Measurements from ENCODE around the gene SUGCT.

Gene SUGCT

GRCh38 chr7:40202851-40203250 lies 68.0 kb downstream of the SUGCT start:
- H3K9ac ChIP-seq (ENCODE audit: low read depth, low read length): no peak overlapping the region
- H3K9me3 ChIP-seq (ENCODE audit: insufficient read depth, low read length, severe bottlenecking): no peaks in the 10 kb centered on the region
- no peaks in the 10 kb centered on the region for H4K20me1 ChIP-seq (ENCODE audit: insufficient read depth, low read length)
- no peak overlapping the region for H3K4me2 ChIP-seq (ENCODE audit: insufficient read depth, low read length)
- ATAC-seq (ENCODE audit: insufficient read depth, low read depth) (no peak), DNase-seq (no peak)
- no peaks in the 10 kb centered on the region for H3K4me1 ChIP-seq (ENCODE audit: insufficient read depth, low read length)
- H3K36me3 ChIP-seq (ENCODE audit: insufficient read depth, low read length): no peaks in the 10 kb centered on the region
- H3K79me2 ChIP-seq (ENCODE audit: insufficient read depth, low read length): no peaks in the 10 kb centered on the region
- H2AFZ ChIP-seq (ENCODE audit: low read depth, low read length): no peak overlapping the region
- H3K27me3 ChIP-seq (ENCODE audit: insufficient read depth, low read length, poor library complexity): no peaks in the 10 kb centered on the region
- no peak for TF ChIP-seq CTCF (IDR thresholded peaks at IDR 0.05; ENCODE audit: borderline replicate concordance, extremely low read depth, low read length, poor library complexity, severe bottlenecking)
- TF ChIP-seq EZH2 (IDR thresholded peaks at IDR 0.05; ENCODE audit: borderline replicate concordance, low read depth, low read length, severe bottlenecking): no peak
- H3K4me3 ChIP-seq (ENCODE audit: low read depth in 1 of 2, low read length in 2 of 2): no peak overlapping the region
- no peak overlapping the region for H3K27ac ChIP-seq (ENCODE audit: low read length)

- no peaks in the 10 kb centered on the region for H3K4me1 ChIP-seq (ENCODE audit: insufficient read depth, low read length)
- DNase-seq (no peak), ATAC-seq (ENCODE audit: insufficient read depth, low read depth) (no peak)
- H3K4me2 ChIP-seq (ENCODE audit: insufficient read depth, low read length): no peak overlapping the region
- no peaks in the 10 kb centered on the region for H3K36me3 ChIP-seq (ENCODE audit: insufficient read depth, low read length)
- no peak overlapping the region for H2AFZ ChIP-seq (ENCODE audit: low read depth, low read length)
- H4K20me1 ChIP-seq (ENCODE audit: insufficient read depth, low read length): no peaks in the 10 kb centered on the region
- H3K9me3 ChIP-seq (ENCODE audit: insufficient read depth, low read length, severe bottlenecking): no peaks in the 10 kb centered on the region
- H3K27me3 ChIP-seq (ENCODE audit: insufficient read depth, low read length, poor library complexity): no peaks in the 10 kb centered on the region
- H3K9ac ChIP-seq (ENCODE audit: low read depth, low read length): no peak overlapping the region
- no peaks in the 10 kb centered on the region for H3K79me2 ChIP-seq (ENCODE audit: insufficient read depth, low read length)
- H3K4me3 ChIP-seq (ENCODE audit: low read depth in 1 of 2, low read length in 2 of 2): no peak overlapping the region
- TF ChIP-seq CTCF (IDR thresholded peaks at IDR 0.05; ENCODE audit: borderline replicate concordance, extremely low read depth, low read length, poor library complexity, severe bottlenecking): no peak
- TF ChIP-seq EZH2 (IDR thresholded peaks at IDR 0.05; ENCODE audit: borderline replicate concordance, low read depth, low read length, severe bottlenecking): no peak
- no peak overlapping the region for H3K27ac ChIP-seq (ENCODE audit: low read length)
Measured at GRCh38 chr7:40204581-40204980, 69.8 kb downstream of the SUGCT start.

GRCh38 chr7:40205992-40206391 lies 71.2 kb downstream of the SUGCT start:
- Histone ChIP-seq H2AFZ (ENCODE audit: low read depth, low read length) (no peak overlapping the region), H3K4me1 (ENCODE audit: insufficient read depth, low read length) (no peaks in the 10 kb centered on the region), H3K27ac (ENCODE audit: low read length) (no peak overlapping the region), H3K9ac (ENCODE audit: low read depth, low read length) (no peak overlapping the region), H3K27me3 (ENCODE audit: insufficient read depth, low read length, poor library complexity) (no peaks in the 10 kb centered on the region), H3K36me3 (ENCODE audit: insufficient read depth, low read length) (no peaks in the 10 kb centered on the region), H3K79me2 (ENCODE audit: insufficient read depth, low read length) (no peaks in the 10 kb centered on the region), H3K9me3 (ENCODE audit: insufficient read depth, low read length, severe bottlenecking) (no peaks in the 10 kb centered on the region), H4K20me1 (ENCODE audit: insufficient read depth, low read length) (no peaks in the 10 kb centered on the region), H3K4me2 (ENCODE audit: insufficient read depth, low read length) (no peak overlapping the region), H3K4me3 (ENCODE audit: low read depth in 1 of 2, low read length in 2 of 2) (no peak overlapping the region)
- no peak for ATAC-seq (ENCODE audit: insufficient read depth, low read depth)
- no peak for DNase-seq
- TF ChIP-seq EZH2 (IDR thresholded peaks at IDR 0.05; ENCODE audit: borderline replicate concordance, low read depth, low read length, severe bottlenecking) (no peak), CTCF (IDR thresholded peaks at IDR 0.05; ENCODE audit: borderline replicate concordance, extremely low read depth, low read length, poor library complexity, severe bottlenecking) (no peak)

Data from DND-41 (cell line).